Left ventricle myocardium inferior (tissue), 1 donor: ENCODE measurements around the gene TNFSF13. TPM values are rescaled to one million over a fixed set of nuclear protein-coding genes. Genes with fewer than 3 reads are reported as not detected.

Experiments used
- DNase-seq: peaks from one replicate; pipeline ENCODE4 v3.0.0-alpha.2; 2020
- H3K27ac ChIP-seq: fragments of 200-600 bp; replicated peaks from 2 replicates; pipeline ENCODE4 v1.8.0; 2021
- H3K27me3 ChIP-seq: fragments of 200-600 bp; 2 replicates; pipeline ENCODE4 v1.8.0; 2021; ENCODE audit warnings: low read depth
- H3K36me3 ChIP-seq: fragments of 200-600 bp; 2 replicates; pipeline ENCODE4 v1.8.0; 2021
- H3K4me1 ChIP-seq: fragments of 200-600 bp; 2 replicates; pipeline ENCODE4 v1.8.0; 2021
- H3K4me3 ChIP-seq: fragments of 200-600 bp; 2 replicates; pipeline ENCODE4 v1.8.0; 2021; ENCODE audit warnings: mild to moderate bottlenecking, moderate library complexity
- H3K9me3 ChIP-seq: fragments of 200-600 bp; replicated peaks from 2 replicates; pipeline ENCODE4 v1.8.0; 2021
- CTCF ChIP-seq: fragments of 200-600 bp; IDR thresholded peaks from 2 replicates; pipeline ENCODE4 v1.8.0; 2021; ENCODE audit warnings: antibody characterized with exemption, mild to moderate bottlenecking, borderline replicate concordance
- intact Hi-C: fragments of 100-400 bp; cut with micrococcal nuclease; formaldehyde crosslinking; loops from one replicate; pipeline ENCODE4 v1.11.0; 2022
- total RNA-seq: library from RNA; stranded (reverse); fragmentation: NEBNext Ultra II Directional; extraction: Animal tissue kit (Norgen Biotek cat#: 25700); gene quantifications from one replicate; pipeline ENCODE4 v1.2.1, GENCODE V29; 2021
- donor health status: DM: no; HTN: yes; CAD: no; lungs with severe emphysema.

Gene TNFSF13
- total RNA-seq, 1 donor from 2014 or later = 6.3 TPM

- intact Hi-C loops = no loop called here
These were observed 22.3 kb downstream of the TNFSF13 start for GRCh38 chr17:7580604-7581575.

GRCh38 chr17:7582396-7583252 lies 24.1 kb downstream of the TNFSF13 start:
- Histone ChIP-seq H3K9me3 (no peaks in the 10 kb centered on the region), H3K4me3 (peak overlapping the region; percentile 76), H3K36me3 (peaks cover 25% of the 10 kb centered on the region), H3K27me3 (no peaks in the 10 kb centered on the region), H3K4me1 (peaks cover 77% of the 10 kb centered on the region), H3K27ac (peak overlapping the region; percentile 96)
- no peak for DNase-seq
- no peak for TF ChIP-seq CTCF
- intact Hi-C loops = no loop called here

More at GRCh38 chr17:7580604-7581575, 22.3 kb downstream of the TNFSF13 start:
- Histone ChIP-seq H3K9me3 (no peaks in the 10 kb centered on the region), H3K27ac (peak overlapping the region; percentile 96), H3K27me3 (no peaks in the 10 kb centered on the region), H3K4me1 (peaks cover 87% of the 10 kb centered on the region), H3K36me3 (peaks cover 36% of the 10 kb centered on the region), H3K4me3 (peak overlapping the region; percentile 76)
- TF ChIP-seq CTCF = no peak
- no peak for DNase-seq

GRCh38 chr17:7583253-7584109 lies 24.9 kb downstream of the TNFSF13 start, which contains the start of gene MPDU1:
Gene MPDU1, plus strand, starts transcription at chr17:7583852. Its CDS starts 11 bp downstream, at chr17:7583863.
- Histone ChIP-seq H3K4me1 (peaks cover 80% of the 10 kb centered on the region), H3K4me3 (peak within 1 kb of the TSS; percentile 76), H3K36me3 (peaks cover 19% of the 10 kb centered on the region), H3K27ac (peak within 1 kb of the TSS; percentile 96), H3K27me3 (no peaks in the 10 kb centered on the region), H3K9me3 (no peaks in the 10 kb centered on the region)
- intact Hi-C loops = no loop called here
- DNase-seq = peak; percentile 96
- no peak for TF ChIP-seq CTCF

GRCh38 chr17:7586673-7587419 lies 28.3 kb downstream of the TNFSF13 start:
- intact Hi-C loops = no loop called here
- no peaks in the 10 kb centered on the region for H3K27me3 ChIP-seq
- TF ChIP-seq CTCF = peak; percentile 50
- H3K36me3 ChIP-seq = peaks cover 23% of the 10 kb centered on the region
- H3K4me3 ChIP-seq = peak overlapping the region; percentile 36
- H3K4me1 ChIP-seq = peaks cover 68% of the 10 kb centered on the region
- H3K27ac ChIP-seq = peak overlapping the region; percentile 83
- DNase-seq = no peak
- H3K9me3 ChIP-seq = no peaks in the 10 kb centered on the region
